Breast epithelium (tissue), 3 donors: Measurements from ENCODE around the gene NRL.

Experiments used
- CTCF ChIP-seq, 3 donors: fragments of 450-650 bp; IDR thresholded peaks; one replicate each; pipeline ENCODE4 v1.5.1; 2016 to 2017; ENCODE audit warnings: antibody characterized with exemption in 3 of 3, mild to moderate bottlenecking in 3 of 3, moderate library complexity in 3 of 3
- POLR2A ChIP-seq: fragments of 450-650 bp; IDR thresholded peaks from one replicate; pipeline ENCODE4 v1.6.1; 2016; ENCODE audit warnings: antibody characterized with exemption, mild to moderate bottlenecking, moderate library complexity
- POLR2AphosphoS5 ChIP-seq, 3 donors: sonication (generic); formaldehyde crosslinking; IDR thresholded peaks; one replicate each; pipeline ENCODE4 v1.6.1; 2017; ENCODE audit warnings: antibody characterized with exemption in 3 of 3

DNA sequence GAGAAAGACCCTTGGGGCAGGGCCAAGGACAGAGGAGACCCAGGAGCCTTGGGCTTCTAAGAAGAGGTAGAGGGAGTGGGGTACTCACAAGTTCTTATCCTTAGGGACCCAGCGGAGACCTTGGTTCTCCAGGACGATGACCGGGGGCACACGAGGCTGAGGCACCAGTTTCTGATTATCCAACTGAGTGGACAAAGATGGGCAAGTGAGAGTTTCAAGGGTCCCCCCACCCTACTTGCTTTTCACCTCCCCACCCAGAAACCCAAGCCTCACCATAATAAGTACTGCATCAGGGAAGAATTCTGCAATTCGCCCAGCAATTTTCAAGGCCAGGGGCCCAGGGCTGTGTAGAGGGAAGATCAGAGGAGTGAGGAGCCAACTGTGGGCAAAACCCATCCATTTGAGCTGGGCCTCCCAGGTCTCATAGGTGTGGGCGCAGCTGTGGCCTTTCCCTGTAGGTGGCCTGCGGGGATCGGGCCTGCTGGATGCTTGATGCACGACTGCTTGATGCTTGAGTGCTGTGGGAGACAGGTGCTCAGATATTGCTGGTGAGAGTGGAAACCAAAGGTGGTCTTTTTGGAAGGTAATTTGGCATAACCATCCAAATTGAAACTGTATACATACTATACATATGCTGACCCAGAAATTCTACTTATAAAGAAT is 24.7 kb upstream of the NRL start:
- TF ChIP-seq POLR2A: no peak
- no peak for TF ChIP-seq CTCF (IDR thresholded peaks at IDR 0.05)
- no peak for TF ChIP-seq POLR2AphosphoS5 (IDR thresholded peaks at IDR 0.05)
